ENCODE results near the gene GEMIN8.

GEMIN8 gene

DNA sequence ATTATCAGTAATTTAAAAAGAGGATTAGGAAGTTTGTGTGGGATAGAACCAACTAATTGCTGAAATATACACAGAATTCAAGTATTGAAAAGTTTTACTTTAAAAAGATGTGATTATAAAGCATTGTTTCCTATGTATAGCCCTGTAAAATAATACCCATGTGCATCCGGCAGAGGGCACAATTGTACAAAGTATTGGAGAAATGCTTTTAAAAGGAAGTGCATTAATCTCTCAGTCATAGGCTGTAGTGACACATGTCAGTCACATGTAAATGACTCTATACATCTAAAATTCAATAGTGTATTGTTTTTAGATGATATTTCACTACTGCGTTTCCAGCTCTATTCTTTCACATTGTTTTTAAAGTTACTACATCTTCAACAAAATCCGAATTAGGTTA lies 9.7 kb upstream of the GEMIN8 start:
- Histone ChIP-seq H3K9ac (ENCODE audit: low read depth, low read length) (no peak overlapping the region), H3K4me2 (ENCODE audit: low read length) (no peak overlapping the region)

DNA sequence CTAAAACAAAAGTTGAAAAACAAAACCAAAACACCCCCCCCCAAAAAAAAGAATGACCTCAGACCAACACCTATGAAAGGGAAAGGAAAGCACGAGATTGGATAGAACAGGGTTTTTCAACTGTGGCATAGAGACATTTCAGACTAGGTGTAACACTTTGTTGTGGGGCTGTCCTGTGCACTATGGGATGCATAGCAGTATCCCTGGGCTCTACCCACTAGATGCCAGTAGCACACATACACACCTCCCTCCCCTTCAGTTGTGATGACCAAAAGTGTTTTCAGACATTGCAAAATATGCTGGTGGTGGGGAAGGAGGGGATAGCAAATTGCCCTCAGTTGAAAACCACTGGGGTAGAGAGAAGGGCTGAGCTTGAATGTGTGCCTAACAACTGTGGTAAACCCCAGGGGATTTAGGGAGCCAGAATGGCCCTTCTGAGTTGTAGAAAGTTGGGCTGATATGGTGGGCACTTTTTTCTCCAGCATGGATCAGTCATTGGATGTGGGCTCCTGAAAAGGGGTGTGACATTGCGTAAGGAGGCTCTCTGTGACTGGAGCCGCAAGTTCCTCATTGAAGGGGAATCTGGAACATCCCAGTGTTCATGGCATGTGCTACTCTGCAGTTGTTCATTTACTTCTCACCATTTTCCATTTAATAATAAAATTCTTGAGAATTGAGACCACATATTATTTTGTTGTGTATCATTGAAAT lies 8.8 kb upstream of the GEMIN8 start:
- H3K4me2 ChIP-seq (ENCODE audit: low read length): no peak overlapping the region
- H3K9ac ChIP-seq (ENCODE audit: low read depth, low read length): no peak overlapping the region
- no peak overlapping the region for H3K4me3 ChIP-seq (ENCODE audit: low read length)
- no peaks in the 10 kb centered on the region for H3K4me1 ChIP-seq (ENCODE audit: control insufficient read depth, insufficient read depth, low read length)
- H3K27me3 ChIP-seq (ENCODE audit: control insufficient read depth, insufficient read depth, low read length): peaks cover 20% of the 10 kb centered on the region
- H3K36me3 ChIP-seq (ENCODE audit: insufficient read depth, low read length): no peaks in the 10 kb centered on the region
- no peaks in the 10 kb centered on the region for H3K9me3 ChIP-seq (replicated peaks; ENCODE audit: low read length)

More for the DNA sequence above, 9.7 kb upstream of the GEMIN8 start:
- no peaks in the 10 kb centered on the region for H3K36me3 ChIP-seq (ENCODE audit: insufficient read depth, low read length)
- no peaks in the 10 kb centered on the region for H3K9me3 ChIP-seq (replicated peaks; ENCODE audit: low read length)
- no peak overlapping the region for H3K4me3 ChIP-seq (ENCODE audit: low read length)
- H3K27me3 ChIP-seq (ENCODE audit: control insufficient read depth, insufficient read depth, low read length): peaks cover 23% of the 10 kb centered on the region
- H3K4me1 ChIP-seq (ENCODE audit: control insufficient read depth, insufficient read depth, low read length): no peaks in the 10 kb centered on the region

DNA sequence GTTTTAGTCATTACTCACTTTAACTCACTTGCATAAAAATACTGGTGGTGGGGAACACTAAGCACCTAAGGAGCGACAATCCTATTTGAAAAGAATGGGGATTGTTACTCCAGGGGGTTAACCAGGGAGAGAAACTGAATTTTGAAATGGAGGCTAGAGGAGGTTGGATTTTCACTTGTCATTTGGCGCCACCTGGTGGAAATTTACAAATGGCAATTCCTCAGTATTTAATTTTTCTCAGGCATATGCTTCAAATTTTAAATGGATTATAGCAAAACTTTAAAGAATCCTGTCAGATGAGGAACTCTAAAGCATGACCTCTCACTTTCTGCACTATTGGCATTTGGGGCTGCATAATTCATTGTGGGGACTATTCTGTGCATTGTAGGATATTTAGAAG lies 2.7 kb upstream of the GEMIN8 start:
- H3K27me3 ChIP-seq (ENCODE audit: control insufficient read depth, insufficient read depth, low read length): peaks cover 3% of the 10 kb centered on the region
- H3K4me2 ChIP-seq (ENCODE audit: low read length): no peak overlapping the region
- peaks cover 21% of the 10 kb centered on the region for H3K4me1 ChIP-seq (ENCODE audit: control insufficient read depth, insufficient read depth, low read length)
- no peak overlapping the region for H3K9ac ChIP-seq (ENCODE audit: low read depth, low read length)
- H3K36me3 ChIP-seq (ENCODE audit: insufficient read depth, low read length): no peaks in the 10 kb centered on the region
- H3K9me3 ChIP-seq (replicated peaks; ENCODE audit: low read length): no peaks in the 10 kb centered on the region
- no peak overlapping the region for H3K4me3 ChIP-seq (ENCODE audit: low read length)

DNA sequence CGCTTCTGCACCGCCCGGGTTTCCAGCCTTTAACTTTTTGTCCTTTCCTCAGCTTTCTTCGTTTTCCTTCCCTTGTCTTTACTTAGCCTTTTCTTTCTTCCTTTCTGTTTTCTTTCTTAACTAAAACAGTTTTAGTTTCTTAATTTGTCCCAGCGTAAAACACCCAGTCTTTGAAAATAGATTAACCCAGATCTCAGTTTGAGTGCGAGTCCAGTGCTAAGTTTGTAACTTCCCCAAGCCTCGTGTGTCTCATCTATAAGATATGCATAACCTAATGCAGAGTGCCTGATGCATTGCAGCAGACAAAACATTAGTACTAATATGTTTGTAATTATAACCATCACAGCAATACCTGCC lies 460 bp upstream of the GEMIN8 start:
- peaks cover 33% of the 10 kb centered on the region for H3K4me1 ChIP-seq (ENCODE audit: control insufficient read depth, insufficient read depth, low read length)
- peak overlapping the region; percentile 91 for H3K9ac ChIP-seq (ENCODE audit: low read depth, low read length)
- H3K27me3 ChIP-seq (ENCODE audit: control insufficient read depth, insufficient read depth, low read length): no peaks in the 10 kb centered on the region
- H3K4me2 ChIP-seq (ENCODE audit: low read length): peak overlapping the region; percentile 84
- H3K36me3 ChIP-seq (ENCODE audit: insufficient read depth, low read length): no peaks in the 10 kb centered on the region
- peak overlapping the region; percentile 81 for H3K4me3 ChIP-seq (ENCODE audit: low read length)
- no peaks in the 10 kb centered on the region for H3K9me3 ChIP-seq (replicated peaks; ENCODE audit: low read length)

DNA sequence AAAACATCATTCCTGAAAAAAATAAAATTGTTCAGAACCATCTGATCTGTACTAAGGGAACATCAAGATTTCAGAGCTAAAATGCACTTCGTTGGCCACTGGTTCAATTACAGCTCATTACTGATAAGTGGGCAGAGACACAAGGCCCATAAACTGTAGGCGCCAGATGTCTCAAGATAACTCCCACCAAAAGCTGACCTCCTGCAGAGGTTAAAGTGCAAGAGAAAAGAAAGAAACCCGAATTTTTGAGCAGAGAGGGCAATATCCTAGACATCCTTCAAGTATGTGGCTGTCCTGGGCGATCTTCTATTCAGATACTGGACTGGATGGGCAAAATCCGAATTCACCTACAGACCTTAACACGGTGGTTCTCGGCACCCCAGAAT lies 660 bp downstream of the GEMIN8 start:
- H3K4me3 ChIP-seq (ENCODE audit: low read length): peak overlapping the region; percentile 81
- no peaks in the 10 kb centered on the region for H3K27me3 ChIP-seq (ENCODE audit: control insufficient read depth, insufficient read depth, low read length)
- no peaks in the 10 kb centered on the region for H3K9me3 ChIP-seq (replicated peaks; ENCODE audit: low read length)
- H3K4me1 ChIP-seq (ENCODE audit: control insufficient read depth, insufficient read depth, low read length): peaks cover 33% of the 10 kb centered on the region
- H3K4me2 ChIP-seq (ENCODE audit: low read length): peak overlapping the region; percentile 84
- H3K9ac ChIP-seq (ENCODE audit: low read depth, low read length): peak overlapping the region; percentile 91
- no peaks in the 10 kb centered on the region for H3K36me3 ChIP-seq (ENCODE audit: insufficient read depth, low read length)

DNA sequence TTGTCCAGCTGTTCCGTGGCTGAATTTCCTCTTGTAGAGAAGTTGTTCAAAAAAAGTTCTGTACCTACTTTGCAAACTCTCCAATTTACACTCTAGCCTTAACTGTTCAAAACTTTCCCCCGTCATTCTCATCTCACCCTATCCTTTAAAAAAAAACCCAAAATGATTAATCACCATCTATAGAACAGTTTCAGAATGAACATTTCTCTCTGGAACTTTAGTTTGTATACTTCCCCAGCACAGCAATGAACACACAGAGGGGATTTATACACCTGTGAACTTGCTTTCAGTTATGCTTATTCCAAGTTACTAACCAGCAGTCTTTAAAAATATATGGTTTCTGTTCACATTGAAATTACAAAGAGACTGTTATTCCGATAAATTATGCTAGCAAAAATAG lies 1.2 kb downstream of the GEMIN8 start:
- Histone ChIP-seq H3K36me3 (ENCODE audit: insufficient read depth, low read length) (no peaks in the 10 kb centered on the region), H3K9me3 (replicated peaks; ENCODE audit: low read length) (no peaks in the 10 kb centered on the region), H3K4me1 (ENCODE audit: control insufficient read depth, insufficient read depth, low read length) (peaks cover 33% of the 10 kb centered on the region), H3K4me3 (ENCODE audit: low read length) (peak overlapping the region; percentile 81), H3K27me3 (ENCODE audit: control insufficient read depth, insufficient read depth, low read length) (no peaks in the 10 kb centered on the region), H3K4me2 (ENCODE audit: low read length) (peak overlapping the region; percentile 84), H3K9ac (ENCODE audit: low read depth, low read length) (peak overlapping the region; percentile 91)

DNA sequence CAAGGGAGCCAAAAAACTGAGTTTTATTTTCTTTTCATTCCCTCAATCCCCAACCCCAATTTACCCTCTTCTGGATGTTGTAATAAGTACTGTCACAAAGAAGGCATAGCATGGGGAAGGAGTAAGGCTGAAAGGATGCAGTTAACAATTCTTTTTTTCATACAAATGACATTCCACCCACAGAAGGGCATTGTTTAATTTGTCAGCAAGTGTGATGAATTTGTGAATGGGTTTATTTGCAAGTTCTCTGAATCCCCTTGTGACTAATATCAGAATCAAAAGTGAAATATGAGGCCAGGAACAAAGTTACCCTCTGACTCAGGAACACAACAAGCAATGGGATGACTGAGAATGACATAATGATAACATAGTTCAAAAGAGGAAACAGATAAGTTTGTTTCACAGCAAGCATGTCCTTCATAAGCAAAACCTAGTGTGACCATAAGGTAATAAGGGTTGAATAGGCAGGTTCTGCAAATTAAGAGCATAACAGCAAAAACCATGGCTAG lies 2.1 kb downstream of the GEMIN8 start:
- Histone ChIP-seq H3K9ac (ENCODE audit: low read depth, low read length) (peak overlapping the region; percentile 91), H3K9me3 (replicated peaks; ENCODE audit: low read length) (no peaks in the 10 kb centered on the region), H3K4me3 (ENCODE audit: low read length) (peak overlapping the region; percentile 11), H3K4me2 (ENCODE audit: low read length) (peak overlapping the region; percentile 84), H3K27me3 (ENCODE audit: control insufficient read depth, insufficient read depth, low read length) (no peaks in the 10 kb centered on the region), H3K36me3 (ENCODE audit: insufficient read depth, low read length) (no peaks in the 10 kb centered on the region), H3K4me1 (ENCODE audit: control insufficient read depth, insufficient read depth, low read length) (peaks cover 33% of the 10 kb centered on the region)

DNA sequence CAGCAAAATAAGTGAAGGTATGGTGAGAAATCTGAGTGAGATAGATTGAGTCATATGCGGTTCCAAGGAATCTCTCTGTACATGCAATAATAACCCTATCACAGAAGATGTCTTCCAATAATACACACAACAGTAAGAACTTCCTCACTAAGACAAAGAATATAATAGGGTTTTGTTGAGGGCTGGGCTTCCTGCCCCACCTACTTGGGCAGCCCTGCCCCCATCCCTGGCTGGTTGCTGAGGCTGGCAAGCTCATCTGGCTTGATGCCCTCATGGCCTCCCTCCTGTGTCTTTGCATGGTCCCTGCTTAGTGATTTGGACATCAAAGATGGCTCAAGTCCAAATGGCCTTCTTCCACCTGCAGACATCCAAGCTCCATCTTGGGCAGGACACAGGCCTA lies 2.7 kb downstream of the GEMIN8 start:
- no peaks in the 10 kb centered on the region for H3K36me3 ChIP-seq (ENCODE audit: insufficient read depth, low read length)
- H3K4me1 ChIP-seq (ENCODE audit: control insufficient read depth, insufficient read depth, low read length): peaks cover 33% of the 10 kb centered on the region
- H3K9me3 ChIP-seq (replicated peaks; ENCODE audit: low read length): no peaks in the 10 kb centered on the region
- H3K4me3 ChIP-seq (ENCODE audit: low read length): peak overlapping the region; percentile 11
- H3K9ac ChIP-seq (ENCODE audit: low read depth, low read length): no peak overlapping the region
- H3K4me2 ChIP-seq (ENCODE audit: low read length): peak overlapping the region; percentile 57
- no peaks in the 10 kb centered on the region for H3K27me3 ChIP-seq (ENCODE audit: control insufficient read depth, insufficient read depth, low read length)

DNA sequence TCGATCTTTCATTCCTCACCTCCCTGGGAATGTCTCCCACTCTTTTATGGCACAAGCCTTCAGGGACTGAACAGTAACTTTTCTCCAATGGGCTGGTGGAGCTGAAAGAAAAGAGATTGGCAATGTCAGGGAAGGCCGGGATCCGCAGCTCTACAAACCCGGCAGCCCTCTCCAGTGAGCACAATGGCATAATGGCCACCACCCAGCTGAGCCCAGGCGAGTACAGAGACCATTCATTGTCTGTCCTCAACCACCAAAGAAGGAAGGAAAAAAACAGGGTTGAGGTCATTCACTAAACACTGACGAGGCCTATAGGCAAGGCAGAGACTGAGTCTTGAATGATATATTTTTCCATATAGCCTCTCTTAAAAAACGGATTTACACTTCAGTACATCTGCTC lies 3.6 kb downstream of the GEMIN8 start:
- Histone ChIP-seq H3K27me3 (ENCODE audit: control insufficient read depth, insufficient read depth, low read length) (no peaks in the 10 kb centered on the region), H3K9ac (ENCODE audit: low read depth, low read length) (no peak overlapping the region), H3K36me3 (ENCODE audit: insufficient read depth, low read length) (no peaks in the 10 kb centered on the region), H3K4me1 (ENCODE audit: control insufficient read depth, insufficient read depth, low read length) (peaks cover 33% of the 10 kb centered on the region), H3K9me3 (replicated peaks; ENCODE audit: low read length) (no peaks in the 10 kb centered on the region), H3K4me2 (ENCODE audit: low read length) (no peak overlapping the region), H3K4me3 (ENCODE audit: low read length) (no peak overlapping the region)

DNA sequence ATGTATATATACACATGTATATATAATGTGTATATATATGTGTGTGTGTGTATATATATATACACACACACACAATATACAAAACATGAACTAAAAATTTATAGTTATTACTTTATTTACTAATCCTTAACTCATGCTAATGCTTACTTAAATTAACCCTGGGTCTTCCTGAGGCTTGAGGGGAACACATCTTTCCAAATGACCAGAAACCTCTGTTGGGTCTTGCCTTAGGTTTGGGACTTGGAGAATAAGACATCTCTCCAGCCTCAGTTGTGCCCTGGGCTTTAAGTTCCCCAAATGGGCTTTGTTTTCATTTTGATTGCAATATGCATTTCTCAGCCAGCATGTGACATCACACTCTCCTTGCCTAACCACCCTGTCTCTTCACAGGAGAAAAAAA lies 7.7 kb downstream of the GEMIN8 start:
- Histone ChIP-seq H3K27me3 (ENCODE audit: control insufficient read depth, insufficient read depth, low read length) (no peaks in the 10 kb centered on the region), H3K4me1 (ENCODE audit: control insufficient read depth, insufficient read depth, low read length) (peaks cover 8% of the 10 kb centered on the region), H3K36me3 (ENCODE audit: insufficient read depth, low read length) (no peaks in the 10 kb centered on the region), H3K4me3 (ENCODE audit: low read length) (no peak overlapping the region), H3K9ac (ENCODE audit: low read depth, low read length) (no peak overlapping the region), H3K4me2 (ENCODE audit: low read length) (no peak overlapping the region), H3K9me3 (replicated peaks; ENCODE audit: low read length) (no peaks in the 10 kb centered on the region)

DNA sequence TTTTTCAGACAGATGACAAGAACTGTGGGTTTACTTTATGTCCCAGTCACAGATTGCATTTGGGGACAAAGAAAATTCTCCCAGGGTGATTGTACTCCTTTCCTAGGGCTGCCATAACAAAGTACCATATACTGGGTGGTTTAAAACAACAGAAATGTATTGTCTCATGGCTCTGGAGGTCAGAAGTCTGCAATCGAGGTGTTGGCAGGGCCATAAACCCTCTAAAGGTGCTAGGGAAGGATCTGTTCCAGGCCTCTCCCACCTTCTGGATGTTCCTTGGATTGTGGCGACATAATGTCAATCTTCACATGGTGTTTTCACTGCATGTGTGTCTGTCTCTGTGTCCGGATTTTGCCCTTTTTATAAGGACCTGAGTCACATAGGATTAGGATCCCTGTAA lies 12.3 kb downstream of the GEMIN8 start:
- Histone ChIP-seq H3K9ac (ENCODE audit: low read depth, low read length) (no peak overlapping the region), H3K9me3 (replicated peaks; ENCODE audit: low read length) (no peaks in the 10 kb centered on the region), H3K27me3 (ENCODE audit: control insufficient read depth, insufficient read depth, low read length) (no peaks in the 10 kb centered on the region), H3K4me3 (ENCODE audit: low read length) (no peak overlapping the region), H3K36me3 (ENCODE audit: insufficient read depth, low read length) (no peaks in the 10 kb centered on the region), H3K4me1 (ENCODE audit: control insufficient read depth, insufficient read depth, low read length) (peaks cover 15% of the 10 kb centered on the region), H3K4me2 (ENCODE audit: low read length) (no peak overlapping the region)

DNA sequence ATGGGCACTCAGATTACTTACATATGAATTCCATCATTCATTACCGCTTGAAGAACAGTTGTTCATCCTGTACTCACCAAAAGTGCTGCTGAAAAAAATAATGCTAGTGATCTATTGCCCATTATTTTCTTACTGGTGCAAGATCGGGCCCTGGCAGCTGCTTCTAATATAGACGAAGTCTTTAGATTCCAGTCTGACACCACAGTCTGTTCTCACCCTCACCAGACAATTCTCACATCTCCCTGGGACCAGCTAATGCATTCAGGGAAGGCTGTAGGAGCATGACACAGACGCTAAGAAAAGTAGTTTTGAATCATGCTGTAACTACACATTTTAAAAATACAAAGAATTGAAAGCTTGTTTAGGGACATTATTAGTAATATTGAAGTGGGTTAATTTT lies 13.8 kb downstream of the GEMIN8 start:
- no peaks in the 10 kb centered on the region for H3K9me3 ChIP-seq (replicated peaks; ENCODE audit: low read length)
- no peak overlapping the region for H3K9ac ChIP-seq (ENCODE audit: low read depth, low read length)
- no peaks in the 10 kb centered on the region for H3K36me3 ChIP-seq (ENCODE audit: insufficient read depth, low read length)
- no peaks in the 10 kb centered on the region for H3K27me3 ChIP-seq (ENCODE audit: control insufficient read depth, insufficient read depth, low read length)
- H3K4me3 ChIP-seq (ENCODE audit: low read length): no peak overlapping the region
- H3K4me1 ChIP-seq (ENCODE audit: control insufficient read depth, insufficient read depth, low read length): peaks cover 15% of the 10 kb centered on the region
- peak overlapping the region; percentile 23 for H3K4me2 ChIP-seq (ENCODE audit: low read length)
